GM18519 (cell line): ENCODE data around the gene CYP4F8.
"Not testable (repeated sequence)": the region's sequence is repeated elsewhere in the genome, so short reads cannot be mapped to it uniquely, and the experiment has no call there.

Experiments
- ATAC-seq: cut with Tn5 transposase; IDR thresholded peaks from one replicate; pipeline ENCODE4 v1.9.1; 2021; ENCODE audit warnings: mild to moderate bottlenecking, moderate library complexity; ENCODE audit not compliant: unreplicated experiment, low FRiP score

Gene CYP4F8, protein sequence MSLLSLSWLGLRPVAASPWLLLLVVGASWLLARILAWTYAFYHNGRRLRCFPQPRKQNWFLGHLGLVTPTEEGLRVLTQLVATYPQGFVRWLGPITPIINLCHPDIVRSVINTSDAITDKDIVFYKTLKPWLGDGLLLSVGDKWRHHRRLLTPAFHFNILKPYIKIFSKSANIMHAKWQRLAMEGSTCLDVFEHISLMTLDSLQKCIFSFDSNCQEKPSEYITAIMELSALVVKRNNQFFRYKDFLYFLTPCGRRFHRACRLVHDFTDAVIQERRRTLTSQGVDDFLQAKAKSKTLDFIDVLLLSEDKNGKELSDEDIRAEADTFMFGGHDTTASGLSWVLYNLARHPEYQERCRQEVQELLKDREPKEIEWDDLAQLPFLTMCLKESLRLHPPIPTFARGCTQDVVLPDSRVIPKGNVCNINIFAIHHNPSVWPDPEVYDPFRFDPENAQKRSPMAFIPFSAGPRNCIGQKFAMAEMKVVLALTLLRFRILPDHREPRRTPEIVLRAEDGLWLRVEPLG

DNA sequence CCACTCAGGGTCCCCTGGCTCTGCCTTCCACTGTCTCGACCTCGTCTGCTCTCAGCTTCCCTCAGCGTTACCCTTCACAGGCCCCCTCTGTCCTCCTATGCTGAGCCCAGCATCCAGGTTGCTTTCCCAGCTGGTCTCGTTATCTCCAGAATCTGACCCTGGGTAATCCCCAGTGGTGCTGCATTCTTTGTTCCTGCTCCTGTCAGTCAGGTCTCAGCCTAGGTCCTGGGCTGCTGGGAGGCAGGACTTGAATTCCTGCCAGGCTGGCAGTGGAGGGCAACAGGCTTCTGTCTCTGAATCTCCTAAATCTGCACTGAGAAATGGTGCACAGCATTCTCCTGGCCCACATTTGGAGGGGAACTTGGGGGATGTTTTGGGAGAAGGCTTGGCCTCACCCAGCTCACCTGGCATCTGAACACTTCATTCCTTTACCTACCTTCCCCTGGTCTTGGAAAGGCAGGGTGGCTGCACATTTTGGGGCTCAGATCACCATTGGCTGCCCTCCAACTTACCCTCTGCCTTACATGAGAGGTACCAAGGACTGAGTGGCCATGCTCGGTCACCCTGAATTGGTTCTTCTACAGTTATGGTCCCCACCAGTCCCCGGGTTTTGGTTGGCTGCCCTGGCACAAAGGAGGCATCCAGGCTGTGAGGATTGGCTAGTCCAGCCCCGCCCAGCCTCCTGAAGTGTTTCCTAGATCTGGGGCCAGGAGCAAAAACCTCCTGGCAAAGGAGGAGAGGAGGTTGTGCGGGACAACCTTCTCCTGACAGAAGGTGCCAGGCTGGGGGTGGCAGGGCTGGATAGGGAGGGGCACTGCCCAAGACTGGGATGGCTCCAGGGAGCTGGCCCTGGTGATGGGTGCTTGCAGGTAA is at the start of gene CYP4F8:
Gene CYP4F8 (plus strand): TSS at position 712 of the 873 bp plus-strand sequence. CDS start 399 bp downstream, outside the sequence.
- ATAC-seq, result no peak

DNA sequence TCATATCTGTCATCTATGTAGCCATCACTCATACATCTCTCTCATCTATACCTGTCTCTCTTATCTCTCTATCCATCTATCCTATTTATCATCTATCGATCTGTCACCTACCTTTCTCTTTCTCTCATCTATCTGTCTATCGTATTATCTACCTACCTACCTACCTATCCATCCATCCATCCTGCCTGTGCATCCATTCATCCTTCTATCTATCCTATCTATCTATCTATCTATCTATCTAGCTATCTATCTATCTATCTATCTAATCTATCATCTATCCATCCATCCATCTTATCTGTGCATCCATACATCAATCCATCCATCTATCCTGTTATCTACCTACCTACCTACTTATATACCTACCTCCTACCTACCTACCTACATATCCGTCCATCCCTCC is 44.6 kb upstream of the CYP4F8 start:
- ATAC-seq, result no peak

DNA sequence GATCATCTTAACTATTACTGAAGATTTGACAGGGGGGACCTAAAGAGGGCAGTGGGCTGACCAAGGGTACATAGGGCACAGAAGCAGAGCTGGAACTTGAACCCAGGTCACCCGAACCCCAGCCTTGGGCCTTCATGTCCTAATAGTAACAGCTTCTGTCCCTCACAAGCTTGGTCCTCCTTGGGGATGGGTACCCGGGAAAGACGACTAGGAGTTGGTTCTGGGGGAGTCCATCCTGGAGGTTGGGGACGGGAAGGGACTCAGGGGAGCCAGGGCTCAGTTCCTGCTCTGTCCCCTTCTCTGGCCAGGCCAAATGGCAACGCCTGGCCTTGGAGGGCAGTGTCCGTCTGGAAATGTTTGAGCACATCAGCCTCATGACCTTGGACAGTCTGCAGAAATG is 39.6 kb upstream of the CYP4F8 start:
- no peak for ATAC-seq

DNA sequence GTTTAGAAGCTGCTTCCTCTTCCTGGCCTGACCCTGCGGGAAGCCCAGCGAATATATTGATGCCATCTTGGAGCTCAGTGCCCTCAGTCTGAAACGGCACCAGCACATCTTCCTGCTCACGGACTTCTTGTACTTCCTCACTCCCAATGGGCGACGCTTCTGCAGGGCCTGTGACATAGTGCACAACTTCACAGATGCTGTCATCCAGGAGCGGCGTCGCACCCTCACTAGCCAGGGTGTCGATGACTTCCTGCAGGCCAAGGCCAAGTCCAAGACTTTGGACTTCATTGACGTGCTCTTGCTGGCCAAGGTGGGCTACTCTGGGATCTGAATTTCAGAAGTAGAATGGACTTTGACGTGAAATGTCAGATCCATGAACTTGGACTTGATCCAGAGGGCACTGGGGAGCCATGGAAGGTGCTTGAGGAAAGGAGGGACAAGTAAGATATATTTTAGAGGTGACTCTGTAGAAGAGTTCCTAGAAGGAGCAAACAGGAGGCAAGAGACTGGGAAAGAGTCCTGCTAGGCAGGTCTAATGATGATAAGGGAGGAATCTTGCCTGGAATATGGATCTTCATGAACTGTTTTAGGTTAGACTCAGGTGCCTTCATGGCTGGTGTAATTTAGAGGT is 38.4 kb upstream of the CYP4F8 start:
- no peak for ATAC-seq

DNA sequence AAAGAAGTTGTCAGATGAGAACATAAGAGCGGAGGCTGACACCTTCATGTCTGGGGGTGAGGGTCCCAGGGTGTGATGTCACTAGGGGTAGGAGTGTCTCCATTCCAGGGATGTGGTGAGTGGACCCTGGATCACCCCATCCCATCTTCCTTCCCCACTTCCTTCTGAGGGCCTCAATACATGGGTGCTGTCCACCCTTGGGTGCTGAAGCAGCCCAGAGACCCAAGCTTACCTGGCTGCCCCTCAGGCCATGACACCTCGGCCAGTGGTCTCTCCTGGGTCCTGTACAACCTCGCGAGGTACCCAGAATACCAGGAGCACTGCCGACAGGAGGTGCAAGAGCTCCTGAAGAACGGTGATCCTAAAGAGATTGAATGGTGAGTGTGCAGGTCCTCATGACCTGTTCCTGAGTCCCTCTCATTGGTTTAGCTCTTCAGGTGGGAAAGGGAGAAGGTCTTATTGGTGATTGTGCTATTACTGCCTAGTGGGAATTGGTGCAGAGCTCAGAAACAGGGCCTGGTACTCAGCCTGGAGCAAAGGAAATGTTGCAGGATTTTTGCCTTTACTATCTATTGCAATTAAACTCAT is 37.7 kb upstream of the CYP4F8 start:
- ATAC-seq, result no peak

DNA sequence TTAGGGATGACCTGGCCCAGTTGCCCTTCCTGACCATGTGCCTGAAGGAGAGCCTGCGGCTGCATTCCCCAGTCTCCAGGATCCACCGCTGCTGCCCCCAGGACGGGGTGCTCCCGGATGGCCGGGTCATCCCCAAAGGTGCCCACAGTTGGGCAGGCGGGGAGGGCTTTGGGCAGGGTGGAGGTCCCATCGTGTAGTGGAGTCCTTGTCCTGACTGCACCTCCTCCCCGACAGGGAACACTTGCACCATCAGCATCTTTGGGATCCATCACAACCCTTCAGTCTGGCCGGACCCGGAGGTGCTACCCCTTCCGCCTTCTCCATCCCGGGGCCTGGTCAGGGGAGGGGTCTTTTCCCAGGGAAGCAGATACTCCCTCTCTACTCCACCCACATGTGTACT is 31.7 kb upstream of the CYP4F8 start:
- ATAC-seq, result no peak

DNA sequence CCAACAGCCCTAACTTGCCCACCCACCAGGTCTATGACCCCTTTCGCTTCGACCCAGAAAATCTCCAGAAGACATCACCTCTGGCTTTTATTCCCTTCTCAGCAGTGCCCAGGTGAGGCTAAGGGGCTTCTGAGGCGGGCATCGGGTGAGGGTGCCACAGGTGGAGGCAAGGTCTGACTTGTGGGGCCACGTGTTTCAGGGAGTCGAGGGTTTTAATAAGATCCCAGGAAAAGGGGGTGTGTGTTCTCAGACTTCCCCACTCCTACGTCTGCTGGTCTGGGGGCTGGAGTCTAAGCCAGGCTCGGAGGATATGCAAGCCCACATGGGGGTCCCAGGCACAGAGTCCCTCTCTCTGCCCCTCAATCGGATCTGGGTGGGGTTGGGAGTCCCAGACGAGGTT is 30.9 kb upstream of the CYP4F8 start:
- no peak for ATAC-seq

DNA sequence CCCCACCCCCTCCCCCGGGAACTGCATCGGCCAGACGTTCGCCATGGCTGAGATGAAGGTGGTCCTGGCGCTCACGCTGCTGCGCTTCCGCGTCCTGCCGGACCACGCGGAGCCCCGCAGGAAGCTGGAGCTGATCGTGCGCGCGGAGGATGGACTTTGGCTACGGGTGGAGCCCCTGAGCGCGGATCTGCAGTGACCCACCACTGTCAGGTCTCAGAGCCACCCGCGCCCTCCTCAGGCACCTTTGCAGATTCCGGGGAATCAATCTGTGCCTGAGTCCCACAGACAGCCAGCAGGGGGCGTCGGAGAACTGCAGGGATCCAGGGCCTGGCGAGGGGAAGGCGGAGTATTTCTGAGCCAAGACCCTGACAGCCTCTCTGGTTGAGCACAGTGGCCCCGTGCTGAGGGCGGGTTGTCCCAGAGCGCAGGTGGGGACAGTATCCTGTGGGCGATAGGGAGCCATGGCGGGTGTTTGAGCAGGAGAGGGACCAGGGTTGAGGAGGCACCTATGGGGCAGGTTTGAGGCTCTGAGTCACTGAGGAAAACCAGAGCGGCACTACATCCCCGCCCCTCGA is 30.4 kb upstream of the CYP4F8 start:
- no peak for ATAC-seq

DNA sequence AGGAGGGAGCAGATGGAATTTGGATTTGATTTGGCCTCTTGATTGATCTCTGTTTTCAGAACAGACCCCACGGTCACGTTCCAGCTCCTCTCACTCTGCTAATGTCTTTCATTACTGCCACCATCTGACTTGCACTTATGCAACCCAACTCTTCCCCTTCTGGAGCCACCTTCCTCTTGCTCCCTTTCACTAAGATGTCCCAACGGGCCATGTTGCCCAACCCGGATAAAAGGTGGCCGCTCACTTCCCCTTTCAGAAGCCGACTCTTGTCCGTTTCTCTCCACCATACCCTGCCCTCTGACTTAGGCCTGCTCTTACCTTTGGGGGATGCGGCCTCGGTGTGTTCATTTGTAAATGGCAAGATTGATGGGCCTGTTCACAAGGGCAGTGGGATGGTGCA is 27.4 kb upstream of the CYP4F8 start:
- no peak for ATAC-seq

DNA sequence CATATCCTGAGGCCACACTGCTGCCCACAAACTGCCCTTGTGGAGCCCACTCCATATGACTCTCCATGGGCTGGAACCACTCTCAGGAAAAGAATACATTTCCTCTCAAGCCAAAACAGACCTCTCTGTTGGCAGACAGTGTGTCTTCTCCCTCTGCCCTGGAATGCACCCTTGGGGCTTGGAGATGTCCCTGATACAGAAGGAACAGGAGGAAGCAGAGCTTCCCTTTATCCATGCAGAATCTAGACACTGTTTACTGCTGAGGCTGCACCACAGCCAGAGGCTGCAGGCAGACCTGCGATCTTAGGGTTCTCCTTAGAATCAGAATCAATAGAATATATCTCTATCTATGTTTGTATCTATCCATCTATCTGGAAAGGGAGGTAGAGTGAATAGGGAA is 26.8 kb upstream of the CYP4F8 start:
- no peak for ATAC-seq

DNA sequence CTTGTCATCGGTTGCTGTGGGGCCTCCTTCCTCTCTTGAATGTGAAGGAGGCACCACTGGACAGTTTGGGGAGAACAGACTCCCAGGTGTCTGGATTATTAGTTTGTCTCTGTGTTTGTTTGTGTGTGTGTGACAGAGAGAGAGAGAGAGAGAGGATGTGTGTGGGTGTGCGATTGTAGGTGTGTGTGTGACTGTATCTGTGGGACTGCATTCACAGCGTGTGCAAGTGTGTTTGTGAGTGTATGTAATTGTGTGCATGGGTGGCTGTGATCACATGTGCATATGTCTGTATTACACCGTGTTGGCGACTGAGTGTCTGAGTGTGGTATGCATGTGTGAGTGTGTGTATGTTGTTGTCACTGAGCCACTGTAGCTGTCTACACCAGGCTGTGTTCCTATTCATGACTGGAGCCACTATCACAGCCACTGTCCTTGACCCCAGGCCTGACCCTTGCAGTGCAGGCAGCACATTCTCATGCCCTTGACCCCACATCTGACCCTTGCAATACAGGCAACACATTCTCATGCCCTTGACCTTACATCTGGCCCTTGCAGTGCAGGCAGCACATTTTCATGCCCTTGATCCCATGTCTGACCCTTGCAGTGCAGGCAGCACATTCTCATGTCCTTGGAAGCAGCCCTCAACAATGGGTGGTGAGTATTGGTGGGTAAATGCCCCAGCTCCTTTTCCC is 25.1 kb upstream of the CYP4F8 start:
- ATAC-seq, result no peak

DNA sequence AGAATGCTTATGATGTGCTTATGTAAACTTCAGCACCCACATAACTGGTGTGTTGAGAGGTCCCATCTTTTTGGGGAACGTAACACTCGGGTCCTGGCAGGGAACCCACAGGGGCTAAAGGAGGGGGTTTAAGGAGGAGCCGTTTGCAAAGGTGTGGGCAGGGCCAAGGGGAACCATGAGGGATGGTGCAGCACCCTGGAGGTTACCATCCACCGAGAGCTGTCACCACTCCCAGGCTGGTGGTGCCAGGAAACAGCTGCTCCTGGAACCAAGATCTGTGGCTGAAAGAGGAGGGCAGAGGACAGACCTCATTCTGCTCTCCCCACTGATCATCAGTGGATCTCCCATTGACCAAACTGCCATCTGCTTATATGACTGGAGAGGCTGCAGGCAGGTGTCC is 23.2 kb upstream of the CYP4F8 start:
- no peak for ATAC-seq

DNA sequence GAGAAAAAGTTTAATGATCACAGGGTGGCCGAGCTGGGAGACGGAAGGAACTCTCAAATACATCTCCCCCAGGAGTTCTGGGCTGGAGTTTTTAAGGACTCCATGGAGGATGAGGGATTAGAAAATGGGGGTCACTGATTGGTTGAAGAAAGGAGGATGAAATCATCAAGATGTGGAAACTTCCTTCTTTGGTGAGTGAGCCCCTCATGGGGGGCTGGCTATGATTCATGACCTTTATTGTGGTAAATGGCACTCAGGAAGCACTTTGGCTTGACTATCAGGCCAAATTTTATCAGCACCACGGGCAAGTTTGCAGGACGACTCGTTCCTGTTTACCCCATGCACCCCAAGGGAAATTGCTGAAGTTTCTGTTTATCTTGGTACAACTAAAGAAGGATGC is 22.5 kb upstream of the CYP4F8 start:
- not testable (repeated sequence) for ATAC-seq

DNA sequence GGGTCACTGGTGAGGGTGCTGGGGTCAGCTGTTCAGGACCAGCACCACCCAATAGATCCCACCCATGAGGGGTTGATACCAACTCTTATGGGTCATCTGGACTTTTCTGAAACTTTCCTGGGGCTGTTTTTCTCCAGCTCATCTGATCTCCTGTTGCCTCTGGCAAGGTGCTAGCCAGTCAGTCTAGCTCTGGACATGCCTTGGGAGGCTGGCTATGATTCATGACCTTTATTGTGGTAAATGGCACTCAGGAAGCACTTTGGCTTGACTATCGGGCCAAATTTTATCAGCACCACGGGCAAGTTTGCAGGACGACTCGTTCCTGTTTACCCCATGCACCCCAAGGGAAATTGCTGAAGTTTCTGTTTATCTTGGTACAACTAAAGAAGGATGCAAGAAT is 21.3 kb upstream of the CYP4F8 start:
- not testable (repeated sequence) for ATAC-seq

DNA sequence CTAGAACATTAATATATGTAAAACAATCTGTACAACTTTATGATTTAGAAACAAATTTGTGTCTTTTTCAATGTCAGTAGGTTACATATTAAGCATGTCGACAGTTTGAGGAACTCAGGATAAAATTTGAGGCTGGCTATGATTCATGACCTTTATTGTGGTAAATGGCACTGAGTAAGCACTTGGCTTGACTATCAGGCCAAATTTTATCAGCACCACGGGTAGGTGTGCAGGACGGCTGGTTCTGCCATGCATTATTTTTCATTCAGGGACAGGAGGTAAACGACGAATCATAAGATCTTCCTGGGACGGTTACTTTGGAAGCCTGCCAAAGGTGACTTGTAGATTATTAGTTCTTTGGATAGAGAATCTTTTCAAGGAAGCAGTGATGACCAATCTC is 19.9 kb upstream of the CYP4F8 start:
- ATAC-seq, result no peak

DNA sequence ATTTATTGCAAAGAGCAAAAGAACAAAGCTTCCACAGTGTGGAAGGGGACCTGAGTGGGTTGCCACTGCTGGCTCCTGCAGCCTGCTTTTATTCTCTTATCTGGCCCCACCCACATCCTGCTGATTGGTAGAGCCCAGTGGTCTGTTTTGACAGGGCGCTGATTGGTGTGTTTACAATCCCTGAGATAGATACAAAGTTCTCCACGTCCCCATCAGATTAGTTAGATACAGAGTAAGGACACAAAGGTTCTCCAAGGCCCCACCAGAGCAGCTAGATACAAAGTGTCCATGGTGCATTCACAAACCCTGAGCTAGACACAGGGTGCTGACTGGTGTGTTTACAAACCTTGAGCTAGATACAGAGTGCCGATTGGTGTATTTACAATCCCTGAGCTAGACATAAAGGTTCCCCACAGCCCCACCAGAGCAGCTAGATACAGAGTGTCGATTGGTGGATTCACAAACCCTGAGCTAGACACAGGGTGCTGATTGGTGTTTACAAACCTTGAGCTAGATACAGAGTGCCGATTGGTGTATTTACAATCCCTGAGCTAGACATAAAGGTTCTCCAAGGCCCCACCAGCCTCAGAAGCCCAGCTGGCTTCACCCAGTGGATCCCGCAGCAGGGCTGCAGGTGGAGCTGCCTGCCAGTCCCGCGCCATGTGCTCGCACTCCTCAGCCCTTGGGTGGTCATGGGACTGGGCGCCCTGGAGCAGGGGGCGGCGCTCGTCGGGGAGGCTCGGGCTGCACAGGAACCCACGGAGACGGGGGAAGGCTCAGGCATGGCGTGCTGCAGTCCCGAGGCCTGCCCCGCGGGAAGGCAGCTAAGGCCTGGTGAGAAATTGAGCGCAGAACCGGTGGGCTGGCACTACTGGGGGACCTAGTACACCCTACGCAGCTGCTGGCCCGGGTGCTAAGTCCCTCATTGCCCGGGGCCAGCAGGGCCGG is 6.8 kb upstream of the CYP4F8 start:
- ATAC-seq, result not testable (repeated sequence)

DNA sequence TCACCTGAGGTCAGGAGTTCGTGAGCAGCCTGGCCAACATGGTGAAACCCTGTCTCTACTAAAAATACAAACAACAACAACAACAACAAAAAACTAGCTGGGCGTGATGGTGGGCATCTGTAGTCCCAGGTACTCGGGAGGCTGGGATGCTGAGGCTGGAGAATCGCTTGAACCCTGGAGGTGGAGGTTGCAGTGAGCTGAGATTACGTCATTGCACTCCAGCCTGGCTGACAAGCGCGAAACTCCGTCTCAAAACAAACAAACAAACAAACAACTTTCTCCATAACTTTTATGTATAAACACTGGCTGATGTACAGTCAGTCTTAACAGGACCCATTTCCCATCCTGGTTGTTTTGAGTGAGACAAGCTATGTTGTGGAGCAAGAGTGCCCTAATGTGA is 5.8 kb upstream of the CYP4F8 start:
- no peak for ATAC-seq

DNA sequence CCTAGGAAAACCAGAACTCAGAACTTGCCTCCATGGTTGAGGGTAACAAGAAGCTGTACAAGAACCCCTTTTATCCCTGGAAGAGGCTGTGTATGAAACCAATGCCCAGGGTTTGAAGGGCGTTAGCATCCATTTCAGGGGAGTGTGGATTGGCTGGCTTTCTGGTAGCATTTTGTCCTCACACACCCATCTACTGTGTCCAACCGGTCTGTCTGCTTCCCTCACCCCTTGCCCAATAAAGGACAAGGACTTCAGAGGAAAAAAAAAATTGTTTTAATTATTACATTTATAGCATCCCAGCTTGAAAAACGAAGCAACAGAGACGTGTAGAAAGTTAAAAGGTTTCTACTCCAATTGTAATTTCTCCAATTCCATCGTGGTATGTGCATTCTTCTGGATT is 2.7 kb upstream of the CYP4F8 start:
- no peak for ATAC-seq

DNA sequence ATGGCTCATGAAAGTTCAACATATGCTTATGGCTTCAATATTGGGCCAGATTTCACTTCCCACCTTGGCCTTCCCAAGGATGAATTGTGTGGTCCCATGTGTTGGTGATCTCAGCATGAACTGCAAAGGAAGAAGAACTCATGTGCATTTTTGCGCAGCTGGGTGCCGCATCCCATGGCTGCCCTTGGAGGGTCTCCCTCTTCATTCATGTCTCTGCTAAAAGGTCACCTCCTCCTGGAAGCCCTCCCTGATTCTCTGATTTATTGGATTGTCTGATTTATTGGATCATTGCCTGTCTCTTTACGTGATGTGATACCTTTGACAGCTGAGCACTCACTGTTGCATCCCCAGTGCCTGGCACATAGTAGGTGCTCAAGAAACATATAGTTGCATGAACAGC is 1.7 kb upstream of the CYP4F8 start:
- no peak for ATAC-seq
